Small intestine (tissue), 7 donors: Measurements from ENCODE around the gene EXOC3L4. TPM values are rescaled to one million over a fixed set of nuclear protein-coding genes. Genes with fewer than 3 reads are reported as not detected.

Experiments used
- DNase-seq, 2 donors: peaks; one replicate each; pipeline versions ENCODE4 v3.0.0 to v3.0.0-alpha.2; 2013
- FAIRE-seq: peaks from 2 replicates; lab custom pipeline; 2012; peaks lifted over from hg19 to GRCh38; lab: Jason Lieb, UNC
- H3K27ac ChIP-seq, 3 donors: one replicate each; pipeline ENCODE4 v1.5.1; 2013; ENCODE audit warnings: low read length in 2 of 3, mild to moderate bottlenecking in 2 of 3, control low read depth in 1 of 3, inconsistent platforms in 1 of 3, low read depth in 1 of 3, moderate library complexity in 1 of 3
- H3K27me3 ChIP-seq, 3 donors: one replicate each; pipeline ENCODE4 v1.6.1; 2013; ENCODE audit warnings: low read length in 3 of 3, inconsistent platforms in 1 of 3; ENCODE audit not compliant: control insufficient read depth in 3 of 3, insufficient read depth in 3 of 3
- H3K36me3 ChIP-seq, 3 donors: one replicate each; pipeline ENCODE4 v1.6.1; 2013; ENCODE audit warnings: low read length in 3 of 3, inconsistent platforms in 1 of 3, low read depth in 1 of 3, mild to moderate bottlenecking in 1 of 3, moderate library complexity in 1 of 3; ENCODE audit not compliant: control insufficient read depth in 3 of 3, insufficient read depth in 2 of 3
- H3K4me1 ChIP-seq, 3 donors: one replicate each; pipeline ENCODE4 v1.6.1; 2013; ENCODE audit warnings: low read length in 2 of 3, inconsistent platforms in 1 of 3, low read depth in 1 of 3, mild to moderate bottlenecking in 1 of 3, moderate library complexity in 1 of 3; ENCODE audit not compliant: control insufficient read depth in 3 of 3, insufficient read depth in 2 of 3
- H3K4me3 ChIP-seq, 3 donors: one replicate each; pipeline ENCODE4 v1.5.1; 2013; ENCODE audit warnings: low read length in 3 of 3, control low read depth in 1 of 3, inconsistent platforms in 1 of 3, low read depth in 1 of 3, mild to moderate bottlenecking in 1 of 3, moderate library complexity in 1 of 3
- H3K9me3 ChIP-seq, 2 donors: one replicate each; pipeline ENCODE4 v1.6.1; 2013; ENCODE audit warnings: low read depth in 1 of 2, low read length in 1 of 2; ENCODE audit not compliant: control insufficient read depth in 2 of 2, insufficient read depth in 1 of 2
- WGBS, 3 donors: extraction: QIAGEN DNeasy Blood & Tissue Kit; methylation state at CpG; one replicate each; pipeline ENCODE4 v1.1.7; 2013; 5-methylcytosine and 5-hydroxymethylcytosine counted together
- polyA plus RNA-seq, 4 donors: library from polyadenylated mRNA; stranded (reverse) in 3 of 4; unstranded in 1 of 4; fragments of 200-250 nt in 3 of 4; fragments of 120-200 nt in 1 of 4; gene quantifications; one replicate each; pipeline versions ENCODE4 v1.2.1 to v1.2.3, GENCODE V29; 2013
- donor health status: healthy with polysubstance abuse.
- donor health status: control.
- donor health status: control.
- donor health status: Bipolar disorder and iron deficiency.
- donor health status: healthy.

EXOC3L4 gene
- polyA plus RNA-seq, 4 donors: 26.1 to 110 (median 60.4) TPM

DNA sequence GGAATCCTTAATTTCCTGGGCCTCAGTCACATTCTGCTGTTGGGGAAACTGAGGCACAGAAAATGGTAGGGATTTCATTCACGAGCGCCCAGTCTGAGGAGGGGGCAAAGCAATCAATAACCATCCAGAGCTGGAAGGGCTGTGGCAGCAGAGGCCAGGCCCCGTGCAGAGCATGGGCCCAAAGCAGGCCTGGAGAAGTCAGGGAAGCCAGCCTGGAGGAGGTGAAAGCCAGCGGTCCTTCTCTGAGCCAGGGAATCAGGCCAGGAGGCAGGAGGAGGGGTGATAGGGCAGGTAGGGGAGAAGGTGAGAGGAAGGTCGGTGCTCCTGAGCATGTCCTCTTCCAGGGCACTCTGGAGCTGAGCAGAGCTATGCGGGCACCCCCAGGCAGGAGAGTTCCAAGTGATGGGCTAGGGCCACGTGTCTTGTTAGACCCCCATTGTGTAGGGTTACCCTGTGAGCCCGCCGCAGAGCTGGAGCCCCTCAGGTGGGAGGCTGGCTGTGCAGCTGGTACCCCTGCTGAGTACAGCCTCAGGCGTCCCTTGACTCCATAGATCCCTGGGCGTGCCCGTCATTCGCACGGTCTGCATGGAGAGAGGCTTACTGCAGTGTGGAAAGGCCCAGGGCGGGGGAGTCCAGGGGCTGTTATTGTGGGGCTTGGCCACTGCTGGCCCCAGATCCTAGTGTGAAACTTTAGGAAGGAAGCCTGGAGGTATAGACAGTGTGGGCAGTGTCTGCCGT is 33.5 kb downstream of the EXOC3L4 start:
- no peak overlapping the region for H3K4me3 ChIP-seq
- peaks cover 0 to 14% (median 2%) of the 10 kb centered on the region in 3 donors for H3K36me3 ChIP-seq
- FAIRE-seq: no peak
- no peak overlapping the region for H3K27ac ChIP-seq
- H3K27me3 ChIP-seq: peaks cover 0 to 39% (median 3%) of the 10 kb centered on the region in 3 donors
- no peak for DNase-seq
- 75 to 91% (median 83%) methylated on average over 16 of the region's 16 CpGs for WGBS, 3 donors
- H3K4me1 ChIP-seq: peaks cover 0 to 15% (median 0%) of the 10 kb centered on the region in 3 donors
- H3K9me3 ChIP-seq: no peaks in the 10 kb centered on the region

- FAIRE-seq (no peak), DNase-seq (no peak)
- Histone ChIP-seq H3K4me1 (peaks cover 0 to 12% (median 0%) of the 10 kb centered on the region in 3 donors), H3K9me3 (no peaks in the 10 kb centered on the region), H3K27me3 (peaks cover 0 to 34% (median 3%) of the 10 kb centered on the region in 3 donors), H3K27ac (no peak overlapping the region), H3K4me3 (no peak overlapping the region), H3K36me3 (peaks cover 0 to 21% (median 2%) of the 10 kb centered on the region in 3 donors)
- 49 to 72% (median 55%) methylated on average over 11 to 13 of the region's 13 CpGs for WGBS, 3 donors
Observed at GRCh38 chr14:103128631-103129300, 34.2 kb downstream of the EXOC3L4 start.

DNA sequence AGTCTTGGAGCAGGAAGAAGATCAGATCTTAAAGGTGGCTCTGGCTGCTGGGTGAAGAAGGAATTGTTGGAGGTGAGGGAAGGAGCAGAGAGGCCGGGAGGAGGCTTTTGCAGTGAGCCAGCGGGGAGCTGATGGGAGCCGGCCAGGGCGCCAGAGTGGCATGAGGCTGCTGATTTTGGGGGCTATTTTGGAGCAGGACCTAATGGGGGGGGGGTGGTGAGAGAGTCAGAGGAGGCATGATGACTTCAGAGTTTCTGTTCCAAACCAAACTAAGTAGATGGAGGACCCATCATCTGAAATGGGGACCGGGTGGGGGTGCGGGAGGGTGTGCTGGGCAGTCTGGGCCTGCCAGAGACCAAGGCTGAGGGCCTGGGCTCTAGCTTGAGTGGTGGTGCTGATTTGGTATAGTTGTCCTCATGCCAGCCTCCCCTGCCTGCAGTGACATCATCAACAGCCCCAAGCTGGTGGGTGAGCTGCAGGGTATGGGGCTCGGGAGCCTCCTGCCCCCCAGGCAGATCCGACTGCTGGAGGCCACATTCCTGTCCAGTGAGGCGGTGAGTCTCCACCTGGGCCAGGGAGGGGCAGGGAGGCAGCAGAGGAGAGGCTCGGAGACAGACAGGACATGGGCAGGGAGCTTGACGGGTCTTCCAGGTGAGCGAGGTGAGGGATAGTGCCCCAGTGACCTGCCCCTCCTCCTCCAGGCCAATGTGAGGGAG is 34.9 kb downstream of the EXOC3L4 start:
- no peak for DNase-seq
- peaks cover 0 to 8% (median 0%) of the 10 kb centered on the region in 3 donors for H3K4me1 ChIP-seq
- no peaks in the 10 kb centered on the region for H3K9me3 ChIP-seq
- no peak for FAIRE-seq
- WGBS, 3 donors: 84 to 90% (median 84%) methylated on average over 11 to 12 of the region's 12 CpGs
- no peak overlapping the region for H3K4me3 ChIP-seq
- peaks cover 0 to 25% (median 2%) of the 10 kb centered on the region in 3 donors for H3K36me3 ChIP-seq
- peaks cover 0 to 27% (median 0%) of the 10 kb centered on the region in 3 donors for H3K27me3 ChIP-seq
- H3K27ac ChIP-seq: no peak overlapping the region

DNA sequence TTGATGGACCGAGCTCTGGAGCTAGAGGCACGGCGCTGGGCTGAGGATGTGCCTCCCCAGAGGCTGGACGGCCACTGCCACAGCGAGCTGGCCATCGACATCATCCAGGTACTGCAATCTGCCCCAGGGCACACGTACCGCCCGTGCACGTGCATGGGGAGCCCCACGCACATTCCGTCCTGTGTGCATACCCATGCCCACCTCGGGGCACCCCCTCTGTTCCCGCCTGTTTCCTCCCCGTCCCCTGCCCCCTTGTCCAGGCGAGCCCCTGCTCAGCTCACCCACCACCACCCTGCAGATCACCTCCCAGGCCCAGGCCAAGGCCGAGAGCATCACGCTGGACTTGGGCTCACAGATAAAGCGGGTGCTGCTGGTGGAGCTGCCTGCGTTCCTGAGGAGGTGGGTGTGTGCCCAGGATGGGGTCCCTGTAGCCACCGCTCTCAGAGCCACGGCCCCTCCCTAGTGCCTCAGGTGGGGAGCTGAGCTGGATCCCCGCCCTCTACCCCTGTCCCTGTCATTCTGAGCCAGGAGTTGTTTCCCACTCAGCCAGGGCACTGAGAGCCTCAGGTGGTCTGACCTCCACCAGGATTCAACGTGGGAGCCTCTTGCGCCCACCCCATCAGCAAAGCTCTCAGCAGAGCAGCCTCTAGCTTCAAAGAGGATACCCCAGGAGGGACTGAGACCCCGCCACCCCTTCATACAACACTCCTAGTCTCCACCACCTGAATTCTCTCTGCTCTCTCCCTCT is 35.7 kb downstream of the EXOC3L4 start:
- no peak overlapping the region for H3K4me3 ChIP-seq
- 85 to 88% (median 88%) methylated on average over 24 to 26 of the region's 26 CpGs for WGBS, 3 donors
- peak overlapping the region in 1 of 3 donors; percentile 0 for H3K27ac ChIP-seq
- peaks cover 0 to 28% (median 2%) of the 10 kb centered on the region in 3 donors for H3K36me3 ChIP-seq
- no peaks in the 10 kb centered on the region for H3K9me3 ChIP-seq
- FAIRE-seq (no peak), DNase-seq (no peak)
- peaks cover 0 to 8% (median 0%) of the 10 kb centered on the region in 3 donors for H3K4me1 ChIP-seq
- peaks cover 0 to 19% (median 0%) of the 10 kb centered on the region in 3 donors for H3K27me3 ChIP-seq

- Histone ChIP-seq H3K27ac (peak overlapping the region in 1 of 3 donors; percentile 0), H3K4me3 (no peak overlapping the region), H3K27me3 (peaks cover 0 to 12% (median 0%) of the 10 kb centered on the region in 3 donors), H3K4me1 (peaks cover 0 to 8% (median 0%) of the 10 kb centered on the region in 3 donors), H3K36me3 (peaks cover 0 to 33% (median 2%) of the 10 kb centered on the region in 3 donors), H3K9me3 (no peaks in the 10 kb centered on the region)
- WGBS, 3 donors: 66 to 80% (median 78%) methylated on average over 8 of the region's 8 CpGs
- no peak for FAIRE-seq
- DNase-seq: no peak
Observed at GRCh38 chr14:103130965-103131364, 36.4 kb downstream of the EXOC3L4 start.

GRCh38 chr14:103131580-103131979 is 37.1 kb downstream of the EXOC3L4 start:
- peaks cover 0 to 35% (median 2%) of the 10 kb centered on the region in 3 donors for H3K36me3 ChIP-seq
- DNase-seq: no peak
- peaks cover 0 to 6% (median 0%) of the 10 kb centered on the region in 3 donors for H3K27me3 ChIP-seq
- H3K27ac ChIP-seq: no peak overlapping the region
- H3K4me1 ChIP-seq: peaks cover 0 to 7% (median 0%) of the 10 kb centered on the region in 3 donors
- H3K4me3 ChIP-seq: no peak overlapping the region
- WGBS, 3 donors: 90 to 92% (median 90%) methylated on average over 4 to 9 of the region's 9 CpGs
- no peak for FAIRE-seq
- no peaks in the 10 kb centered on the region for H3K9me3 ChIP-seq

- Histone ChIP-seq H3K4me1 (peaks cover 0 to 7% (median 0%) of the 10 kb centered on the region in 3 donors), H3K27me3 (peaks cover 0 to 4% (median 0%) of the 10 kb centered on the region in 3 donors), H3K9me3 (no peaks in the 10 kb centered on the region), H3K4me3 (no peak overlapping the region), H3K27ac (no peak overlapping the region), H3K36me3 (peaks cover 0 to 35% (median 0%) of the 10 kb centered on the region in 3 donors)
- FAIRE-seq: no peak
- WGBS, 3 donors: 61 to 75% (median 69%) methylated on average over 39 of the region's 39 CpGs
- no peak for DNase-seq
Observed at GRCh38 chr14:103132381-103133209, 38.1 kb downstream of the EXOC3L4 start.
